Parathyroid adenoma (tissue), 2 donors: ENCODE results near the gene ZMIZ1.
A peak's percentile ranks its signal among the peaks of the same experiment; 100 is the strongest.

ENCODE experiments used
- H2AFZ ChIP-seq: fragments of 300-600 bp; sonication (generic); one replicate; pipeline ENCODE4 v1.7.0; 2017; ENCODE audit warnings: antibody characterized with exemption, mild to moderate bottlenecking
- H3K27ac ChIP-seq: fragments of 300-600 bp; sonication (generic); one replicate; pipeline ENCODE4 v1.7.0; 2017
- H3K27me3 ChIP-seq: fragments of 300-600 bp; sonication (generic); one replicate; pipeline ENCODE4 v1.7.0; 2017; ENCODE audit warnings: low read length; ENCODE audit not compliant: control insufficient read depth, insufficient read depth
- H3K36me3 ChIP-seq: fragments of 300-600 bp; sonication (generic); one replicate; pipeline ENCODE4 v1.7.0; 2017; ENCODE audit warnings: low read length; ENCODE audit not compliant: control insufficient read depth, insufficient read depth
- H3K4me1 ChIP-seq: fragments of 300-600 bp; sonication (generic); one replicate; pipeline ENCODE4 v1.7.0; 2017; ENCODE audit warnings: control low read depth
- H3K4me2 ChIP-seq: fragments of 300-600 bp; sonication (generic); one replicate; pipeline ENCODE4 v1.7.0; 2017; ENCODE audit warnings: low read length
- H3K4me3 ChIP-seq: fragments of 300-600 bp; sonication (generic); one replicate; pipeline ENCODE4 v1.7.0; 2017; ENCODE audit warnings: low read depth, low read length
- H3K79me2 ChIP-seq: fragments of 300-600 bp; sonication (generic); one replicate; pipeline ENCODE4 v1.7.0; 2017; ENCODE audit warnings: control low read depth
- H3K9ac ChIP-seq: fragments of 300-600 bp; sonication (generic); one replicate; pipeline ENCODE4 v1.7.0; 2017; ENCODE audit warnings: mild to moderate bottlenecking
- H3K9me3 ChIP-seq: fragments of 300-600 bp; sonication (generic); one replicate; pipeline ENCODE4 v1.7.0; 2017; ENCODE audit warnings: low read length; ENCODE audit not compliant: control insufficient read depth
- TF ChIP-seq, protein P1 (sequence below): fragments of 300-600 bp; sonication (generic); IDR thresholded peaks from one replicate; pipeline ENCODE4 v1.7.0; 2017; ENCODE audit warnings: antibody characterized with exemption, mild to moderate bottlenecking
- donor health status: primary hyperparathyroidism.

Gene ZMIZ1

DNA sequence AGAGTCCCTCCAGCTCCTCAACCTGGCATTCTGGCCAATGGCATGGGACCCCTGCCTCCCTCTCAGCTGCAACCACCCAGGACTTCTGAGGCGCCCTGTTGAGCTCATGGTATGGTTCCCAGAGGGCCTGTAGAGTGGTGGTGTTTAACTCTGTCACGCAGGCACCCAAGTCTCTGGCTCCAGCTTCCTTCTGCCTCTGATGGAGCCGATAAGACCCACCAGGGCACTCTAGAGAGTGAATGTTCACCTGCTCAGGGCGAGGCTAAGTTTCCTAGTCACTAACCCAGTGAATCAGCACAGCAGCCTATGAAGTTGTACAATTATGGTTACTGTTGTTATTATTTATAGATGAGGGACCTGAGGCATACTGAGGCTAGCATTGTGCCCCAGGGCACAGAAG, 120.4 kb downstream of the ZMIZ1 start:
- H3K27me3 ChIP-seq: no peaks in the 10 kb centered on the region
- no peaks in the 10 kb centered on the region for H3K36me3 ChIP-seq
- no peak overlapping the region for H3K4me3 ChIP-seq
- H2AFZ ChIP-seq: no peak overlapping the region
- H3K27ac ChIP-seq: no peak overlapping the region
- peaks cover 7% of the 10 kb centered on the region for H3K79me2 ChIP-seq
- no peak overlapping the region for H3K4me2 ChIP-seq
- H3K4me1 ChIP-seq: peaks cover 17% of the 10 kb centered on the region
- no peaks in the 10 kb centered on the region for H3K9me3 ChIP-seq
- no peak overlapping the region for H3K9ac ChIP-seq
- TF ChIP-seq, protein P1, sequence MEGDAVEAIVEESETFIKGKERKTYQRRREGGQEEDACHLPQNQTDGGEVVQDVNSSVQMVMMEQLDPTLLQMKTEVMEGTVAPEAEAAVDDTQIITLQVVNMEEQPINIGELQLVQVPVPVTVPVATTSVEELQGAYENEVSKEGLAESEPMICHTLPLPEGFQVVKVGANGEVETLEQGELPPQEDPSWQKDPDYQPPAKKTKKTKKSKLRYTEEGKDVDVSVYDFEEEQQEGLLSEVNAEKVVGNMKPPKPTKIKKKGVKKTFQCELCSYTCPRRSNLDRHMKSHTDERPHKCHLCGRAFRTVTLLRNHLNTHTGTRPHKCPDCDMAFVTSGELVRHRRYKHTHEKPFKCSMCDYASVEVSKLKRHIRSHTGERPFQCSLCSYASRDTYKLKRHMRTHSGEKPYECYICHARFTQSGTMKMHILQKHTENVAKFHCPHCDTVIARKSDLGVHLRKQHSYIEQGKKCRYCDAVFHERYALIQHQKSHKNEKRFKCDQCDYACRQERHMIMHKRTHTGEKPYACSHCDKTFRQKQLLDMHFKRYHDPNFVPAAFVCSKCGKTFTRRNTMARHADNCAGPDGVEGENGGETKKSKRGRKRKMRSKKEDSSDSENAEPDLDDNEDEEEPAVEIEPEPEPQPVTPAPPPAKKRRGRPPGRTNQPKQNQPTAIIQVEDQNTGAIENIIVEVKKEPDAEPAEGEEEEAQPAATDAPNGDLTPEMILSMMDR: no peak

GRCh38 chr10:79189853-79190435, 121.2 kb downstream of the ZMIZ1 start:
- H3K36me3 ChIP-seq: no peaks in the 10 kb centered on the region
- H2AFZ ChIP-seq: no peak overlapping the region
- peaks cover 7% of the 10 kb centered on the region for H3K79me2 ChIP-seq
- H3K9me3 ChIP-seq: no peaks in the 10 kb centered on the region
- peaks cover 11% of the 10 kb centered on the region for H3K4me1 ChIP-seq
- no peak overlapping the region for H3K4me2 ChIP-seq
- TF ChIP-seq, protein P1: no peak
- H3K4me3 ChIP-seq: no peak overlapping the region
- H3K27me3 ChIP-seq: no peaks in the 10 kb centered on the region
- no peak overlapping the region for H3K9ac ChIP-seq
- no peak overlapping the region for H3K27ac ChIP-seq

- Histone ChIP-seq H3K27me3 (no peaks in the 10 kb centered on the region), H2AFZ (no peak overlapping the region), H3K27ac (no peak overlapping the region), H3K4me1 (peaks cover 4% of the 10 kb centered on the region), H3K4me3 (no peak overlapping the region), H3K79me2 (peaks cover 7% of the 10 kb centered on the region), H3K9me3 (no peaks in the 10 kb centered on the region), H3K9ac (no peak overlapping the region), H3K36me3 (no peaks in the 10 kb centered on the region), H3K4me2 (no peak overlapping the region)
- TF ChIP-seq, protein P1: no peak
These were observed 122.0 kb downstream of the ZMIZ1 start for GRCh38 chr10:79190740-79191261.

DNA sequence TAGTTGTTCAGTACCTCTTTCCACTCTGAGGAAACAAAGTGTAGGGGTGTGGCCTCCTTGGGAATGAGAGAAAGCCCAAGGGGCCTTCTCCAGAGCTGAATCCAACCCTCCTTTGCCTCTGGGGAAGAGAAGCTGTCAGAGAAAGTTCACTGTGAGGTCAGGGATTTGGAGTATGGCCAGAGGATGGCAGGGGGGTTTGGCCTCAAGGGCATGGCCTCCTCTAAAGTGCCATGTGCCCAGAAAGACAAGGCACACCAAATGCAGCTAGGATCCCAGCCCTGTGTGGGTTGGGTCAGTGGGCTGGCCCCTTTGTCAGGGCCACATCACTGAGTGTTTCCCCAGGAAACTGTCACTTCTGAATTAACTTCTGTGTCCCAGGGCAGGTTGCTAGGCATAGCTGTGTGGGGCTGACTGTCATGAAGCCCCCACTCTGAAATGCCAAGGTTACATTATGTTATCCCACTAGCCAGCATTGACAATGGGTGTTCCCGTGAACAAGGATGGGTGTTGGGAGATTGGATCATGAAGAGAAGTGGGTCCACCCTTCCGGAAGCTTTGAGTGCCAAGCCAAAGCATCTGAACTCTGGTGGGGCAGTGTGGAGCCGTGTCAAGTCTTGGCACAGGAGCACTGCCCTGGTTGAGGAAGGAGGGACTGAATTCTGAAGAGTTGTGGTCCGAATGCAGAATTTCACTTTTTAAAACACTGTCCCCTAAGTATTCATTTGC, 123.3 kb downstream of the ZMIZ1 start:
- peak overlapping the region; percentile 20 for H3K27ac ChIP-seq
- H3K4me1 ChIP-seq: peaks cover 2% of the 10 kb centered on the region
- TF ChIP-seq, protein P1: no peak

More for the DNA sequence above, 123.3 kb downstream of the ZMIZ1 start:
- H2AFZ ChIP-seq: no peak overlapping the region
- no peaks in the 10 kb centered on the region for H3K9me3 ChIP-seq
- H3K4me2 ChIP-seq: no peak overlapping the region
- peaks cover 9% of the 10 kb centered on the region for H3K79me2 ChIP-seq
- H3K9ac ChIP-seq: no peak overlapping the region
- no peaks in the 10 kb centered on the region for H3K27me3 ChIP-seq
- H3K36me3 ChIP-seq: no peaks in the 10 kb centered on the region
- H3K4me3 ChIP-seq: no peak overlapping the region
